GM21723 (cell line): ENCODE results near the gene SLC22A31.
"Not testable (repeated sequence)": the region's sequence is repeated elsewhere in the genome, so short reads cannot be mapped to it uniquely, and the experiment has no call there.

Experiments
- ATAC-seq: cut with Tn5 transposase; IDR thresholded peaks from one replicate; pipeline ENCODE4 v1.9.1; 2021; ENCODE audit warnings: mild to moderate bottlenecking, moderate library complexity; ENCODE audit not compliant: unreplicated experiment

Gene SLC22A31

GRCh38 chr16:89193576-89194293 is 6.6 kb downstream of the SLC22A31 start:
- ATAC-seq, result no peak

- no peak for ATAC-seq
Observed at GRCh38 chr16:89192956-89193575, 7.3 kb downstream of the SLC22A31 start.

GRCh38 chr16:89192186-89192955 is 8.0 kb downstream of the SLC22A31 start:
- ATAC-seq, result not testable (repeated sequence)

- no peak for ATAC-seq
Observed at GRCh38 chr16:89191901-89192185, 8.5 kb downstream of the SLC22A31 start.

GRCh38 chr16:89191033-89191900 is 9.1 kb downstream of the SLC22A31 start:
- no peak for ATAC-seq

- no peak for ATAC-seq
Observed at GRCh38 chr16:89190150-89190958, 10.0 kb downstream of the SLC22A31 start.

GRCh38 chr16:89189358-89190025 is 10.8 kb downstream of the SLC22A31 start:
- no peak for ATAC-seq

- not testable (repeated sequence) for ATAC-seq
Observed at GRCh38 chr16:89188471-89189357, 11.6 kb downstream of the SLC22A31 start.

GRCh38 chr16:89187770-89188392 is 12.5 kb downstream of the SLC22A31 start:
- no peak for ATAC-seq

- ATAC-seq, result no peak
Observed at GRCh38 chr16:89187032-89187769, 13.1 kb downstream of the SLC22A31 start.

- not testable (repeated sequence) for ATAC-seq
Observed at GRCh38 chr16:89186593-89187031, 13.7 kb downstream of the SLC22A31 start.

- ATAC-seq, result not testable (repeated sequence)
Observed at GRCh38 chr16:89185887-89186592, 14.3 kb downstream of the SLC22A31 start.

- no peak for ATAC-seq
Observed at GRCh38 chr16:89184933-89185794, 15.2 kb downstream of the SLC22A31 start.

- ATAC-seq, result no peak
Observed at GRCh38 chr16:89184677-89184932, 15.7 kb downstream of the SLC22A31 start.

- no peak for ATAC-seq
Observed at GRCh38 chr16:89183975-89184676, 16.2 kb downstream of the SLC22A31 start.

- no peak for ATAC-seq
Observed at GRCh38 chr16:89183463-89183862, 16.9 kb downstream of the SLC22A31 start.
